GM12878 (cell line): Measurements from ENCODE around the gene CYP4F8.

ENCODE experiments used
- CEBPB ChIP-seq, 2 experiments: fragments of 150-350 bp in 1 of 2; IDR thresholded peaks; 2 replicates each; pipeline ENCODE4 v1.6.1; 2012 to 2014; ENCODE audit warnings: low read depth in 2 of 2, low read length in 2 of 2, borderline replicate concordance in 1 of 2, inconsistent platforms in 1 of 2
- CREM ChIP-seq: IDR thresholded peaks from 2 replicates; pipeline ENCODE4 v1.6.1; 2014; ENCODE audit warnings: antibody characterized with exemption, low read depth
- CTCF ChIP-seq, 3 experiments: IDR thresholded peaks in 2 of 3; conservative IDR thresholded peaks in 1 of 3; 2 replicates each; pipeline ENCODE4 v1.5.1; 2011; ENCODE audit warnings: low read depth in 3 of 3, low read length in 3 of 3, mild to moderate bottlenecking in 3 of 3, control low read depth in 2 of 3, moderate library complexity in 2 of 3, inconsistent platforms in 1 of 3, mixed read lengths in 1 of 3; ENCODE audit not compliant: control insufficient read depth in 2 of 3, insufficient read depth in 1 of 3; ENCODE audit errors: extremely low read depth in 1 of 3
- FOXK2 ChIP-seq: fragments of 450-650 bp; IDR thresholded peaks from 2 replicates; pipeline ENCODE4 v1.6.1; 2017; ENCODE audit warnings: mild to moderate bottlenecking, moderate library complexity
- POLR2AphosphoS5 ChIP-seq: IDR thresholded peaks from 2 replicates; pipeline ENCODE4 v1.6.1; 2011; ENCODE audit warnings: mild to moderate bottlenecking, low read length, inconsistent platforms
- POU2F2 ChIP-seq: IDR thresholded peaks from 3 replicates; pipeline ENCODE4 v1.6.1; 2011; ENCODE audit warnings: low read depth, mild to moderate bottlenecking, low read length, borderline replicate concordance
- RAD51 ChIP-seq: fragments of 450-650 bp; IDR thresholded peaks from 2 replicates; pipeline ENCODE4 v1.6.1; 2016; ENCODE audit warnings: moderate library complexity, mild to moderate bottlenecking, inconsistent platforms
- REST ChIP-seq: IDR thresholded peaks from 2 replicates; pipeline ENCODE4 v1.6.1; 2012; ENCODE audit warnings: mild to moderate bottlenecking, low read depth, low read length
- SIN3A ChIP-seq: IDR thresholded peaks from 2 replicates; pipeline ENCODE4 v1.6.1; 2012; ENCODE audit warnings: low read depth, low read length, improper control_type of control experiment
- SIX5 ChIP-seq: IDR thresholded peaks from 2 replicates; pipeline ENCODE4 v1.6.1; 2011; ENCODE audit warnings: mild to moderate bottlenecking, low read depth, low read length, moderate library complexity; ENCODE audit not compliant: severe bottlenecking
- SREBF2 ChIP-seq: IDR thresholded peaks from 2 replicates; pipeline ENCODE4 v1.6.1; 2012; ENCODE audit warnings: mild to moderate bottlenecking, low read length
- YY1 ChIP-seq: IDR thresholded peaks from 2 replicates; pipeline ENCODE4 v1.6.1; 2011; ENCODE audit warnings: low read depth, mild to moderate bottlenecking, low read length
- ZNF24 ChIP-seq: fragments of 450-650 bp; IDR thresholded peaks from 2 replicates; pipeline ENCODE4 v1.6.1; 2017; ENCODE audit warnings: antibody characterized with exemption, mild to moderate bottlenecking

- no peak for TF ChIP-seq REST
- no peak for TF ChIP-seq CEBPB (IDR thresholded peaks at IDR 0.05; ENCODE audit: borderline replicate concordance in 1 of 2, low read depth in 2 of 2, low read length in 2 of 2)
- TF ChIP-seq SIN3A, result no peak
- no peak for TF ChIP-seq SREBF2
- no peak for TF ChIP-seq YY1
- TF ChIP-seq ZNF24, result no peak
- TF ChIP-seq CREM, result no peak
- no peak for TF ChIP-seq POU2F2
- TF ChIP-seq RAD51, result no peak
- TF ChIP-seq CTCF (IDR thresholded peaks at IDR 0.05 in 2 of 3, conservative IDR thresholded peaks at IDR 0.05 in 1 of 3; ENCODE audit: control insufficient read depth in 2 of 3, extremely low read depth in 1 of 3, insufficient read depth in 1 of 3, low read depth in 3 of 3, low read length in 3 of 3), result no peak
- no peak for TF ChIP-seq POLR2AphosphoS5
- no peak for TF ChIP-seq FOXK2
- TF ChIP-seq SIX5, result no peak
Observed at GRCh38 chr19:15583346-15583745, 31.7 kb upstream of the CYP4F8 start.
